Ishikawa (cell line): ENCODE results near the gene MROH7.

Source experiments
- CEBPB ChIP-seq: IDR thresholded peaks from 2 replicates; pipeline ENCODE4 v1.6.1; 2012
- CREB1 ChIP-seq: IDR thresholded peaks from 2 replicates; pipeline ENCODE4 v1.6.1; 2012; ENCODE audit warnings: low read depth
- EGR1 ChIP-seq: IDR thresholded peaks from 2 replicates; pipeline ENCODE4 v1.6.1; 2012
- EP300 ChIP-seq: IDR thresholded peaks from 2 replicates; pipeline ENCODE4 v1.6.1; 2012; ENCODE audit warnings: borderline replicate concordance
- FOXM1 ChIP-seq: IDR thresholded peaks from 2 replicates; pipeline ENCODE4 v1.6.1; 2012; ENCODE audit warnings: low read depth, borderline replicate concordance
- MAX ChIP-seq: IDR thresholded peaks from 2 replicates; pipeline ENCODE4 v1.6.1; 2012
- NFIC ChIP-seq: IDR thresholded peaks from 2 replicates; pipeline ENCODE4 v1.6.1; 2012
- RAD21 ChIP-seq: IDR thresholded peaks from 2 replicates; pipeline ENCODE4 v1.6.1; 2012; ENCODE audit warnings: low read depth
- REST ChIP-seq: IDR thresholded peaks from 2 replicates; pipeline ENCODE4 v1.6.1; 2012; ENCODE audit warnings: low read depth, mild to moderate bottlenecking
- TAF1 ChIP-seq: IDR thresholded peaks from 2 replicates; pipeline ENCODE4 v1.6.1; 2012; ENCODE audit warnings: low read depth, mild to moderate bottlenecking
- TCF12 ChIP-seq: IDR thresholded peaks from 2 replicates; pipeline ENCODE4 v1.6.1; 2012; ENCODE audit warnings: low read depth
- TEAD4 ChIP-seq: IDR thresholded peaks from 2 replicates; pipeline ENCODE4 v1.6.1; 2012
- USF1 ChIP-seq: IDR thresholded peaks from 2 replicates; pipeline ENCODE4 v1.6.1; 2012
- YY1 ChIP-seq: IDR thresholded peaks from 2 replicates; pipeline ENCODE4 v1.6.1; 2012; ENCODE audit warnings: low read depth
- ZBTB7A ChIP-seq: IDR thresholded peaks from 2 replicates; pipeline ENCODE4 v1.6.1; 2012; ENCODE audit warnings: low read depth

The MROH7 gene

GRCh38 chr1:54671985-54672608 lies 30.5 kb downstream of the MROH7 start:
- TF ChIP-seq RAD21, result peak; percentile 95
- no peak for TF ChIP-seq CEBPB
- TF ChIP-seq TAF1, result no peak

- TF ChIP-seq RAD21, result no peak
- no peak for TF ChIP-seq YY1
- no peak for TF ChIP-seq MAX
- no peak for TF ChIP-seq CEBPB
- no peak for TF ChIP-seq TEAD4
- no peak for TF ChIP-seq TCF12
- TF ChIP-seq FOXM1, result no peak
- no peak for TF ChIP-seq USF1
- TF ChIP-seq ZBTB7A, result no peak
- no peak for TF ChIP-seq TAF1
- TF ChIP-seq NFIC, result no peak
These were observed 37.4 kb downstream of the MROH7 start for GRCh38 chr1:54678776-54679643.

GRCh38 chr1:54679706-54680105 lies 38.1 kb downstream of the MROH7 start:
- TF ChIP-seq TEAD4, result no peak
- no peak for TF ChIP-seq EGR1
- TF ChIP-seq ZBTB7A, result no peak
- TF ChIP-seq CREB1, result no peak

- TF ChIP-seq YY1, result no peak
- TF ChIP-seq EGR1, result no peak
These were observed 38.8 kb downstream of the MROH7 start for GRCh38 chr1:54680387-54680786.

GRCh38 chr1:54681358-54681757 lies 39.8 kb downstream of the MROH7 start:
- TF ChIP-seq NFIC (no peak), USF1 (no peak), RAD21 (no peak), MAX (no peak), TEAD4 (no peak)

GRCh38 chr1:54683453-54683852 lies 41.9 kb downstream of the MROH7 start:
- no peak for TF ChIP-seq YY1
- TF ChIP-seq RAD21, result no peak
- TF ChIP-seq REST, result no peak
- no peak for TF ChIP-seq EP300
- no peak for TF ChIP-seq TCF12
- no peak for TF ChIP-seq TAF1
- no peak for TF ChIP-seq TEAD4
- no peak for TF ChIP-seq USF1
- no peak for TF ChIP-seq EGR1
- TF ChIP-seq NFIC, result no peak
- no peak for TF ChIP-seq MAX
- no peak for TF ChIP-seq CEBPB
- TF ChIP-seq FOXM1, result no peak
- TF ChIP-seq ZBTB7A, result no peak
- TF ChIP-seq CREB1, result no peak

- TF ChIP-seq MAX, result no peak
- no peak for TF ChIP-seq RAD21
- TF ChIP-seq EGR1, result no peak
- TF ChIP-seq FOXM1, result no peak
- TF ChIP-seq ZBTB7A, result no peak
- TF ChIP-seq YY1, result no peak
- TF ChIP-seq CREB1, result no peak
- TF ChIP-seq TEAD4, result no peak
- TF ChIP-seq NFIC, result no peak
- TF ChIP-seq CEBPB, result no peak
- TF ChIP-seq TCF12, result no peak
- no peak for TF ChIP-seq TAF1
- no peak for TF ChIP-seq USF1
- TF ChIP-seq EP300, result no peak
- no peak for TF ChIP-seq REST
These were observed 43.8 kb downstream of the MROH7 start for GRCh38 chr1:54685335-54685905.
